H1 (cell line): ENCODE results near the gene GARIN3.

Experiments
- CBX5 ChIP-seq: fragments of 300-800, 300-1000 bp; sonication (generic); IDR thresholded peaks from 2 replicates; pipeline ENCODE4 v1.7.1; 2016; ENCODE audit warnings: antibody characterized with exemption, low read length, low read depth
- CBX8 ChIP-seq: fragments of 300-800, 300-1000 bp; sonication (generic); IDR thresholded peaks from 2 replicates; pipeline ENCODE4 v1.7.1; 2016; ENCODE audit warnings: low read depth, low read length, borderline replicate concordance
- EP300 ChIP-seq, 2 experiments: IDR thresholded peaks; 1 replicate in 1 of 2; 2 replicates in 1 of 2; pipeline ENCODE4 v1.6.1; 2011 to 2012; ENCODE audit warnings: low read depth in 2 of 2, low read length in 2 of 2, mild to moderate bottlenecking in 2 of 2, borderline replicate concordance in 1 of 2, inconsistent platforms in 1 of 2, moderate library complexity in 1 of 2
- EZH2 ChIP-seq: fragments of 200-600 bp; sonication (generic); IDR thresholded peaks from 2 replicates; pipeline ENCODE4 v1.7.1; 2012; ENCODE audit warnings: low read depth, mild to moderate bottlenecking, moderate library complexity, low read length, inconsistent platforms; ENCODE audit not compliant: severe bottlenecking
- NRF1 ChIP-seq: IDR thresholded peaks from 2 replicates; pipeline ENCODE4 v1.6.1; 2011; ENCODE audit warnings: mild to moderate bottlenecking, low read depth, low read length, improper control_type of control experiment
- POLR2A ChIP-seq, 2 experiments: IDR thresholded peaks; 1 replicate in 1 of 2; 2 replicates in 1 of 2; pipeline ENCODE4 v1.6.1; 2011; ENCODE audit warnings: low read depth in 2 of 2, low read length in 2 of 2, mild to moderate bottlenecking in 2 of 2; ENCODE audit errors: control extremely low read depth in 1 of 2
- RFX5 ChIP-seq: IDR thresholded peaks from 2 replicates; pipeline ENCODE4 v1.6.1; 2011; ENCODE audit warnings: low read depth, low read length, improper control_type of control experiment, borderline replicate concordance
- SAP30 ChIP-seq: fragments of 300-600 bp; sonication (generic); IDR thresholded peaks from 2 replicates; pipeline ENCODE4 v1.7.1; 2012; ENCODE audit warnings: low read length, moderate library complexity, mild to moderate bottlenecking, inconsistent platforms; ENCODE audit not compliant: insufficient read depth, insufficient replicate concordance
- SIX5 ChIP-seq: IDR thresholded peaks from 2 replicates; pipeline ENCODE4 v1.6.1; 2011; ENCODE audit warnings: mild to moderate bottlenecking, low read depth, low read length
- ZNF274 ChIP-seq: IDR thresholded peaks from 2 replicates; pipeline ENCODE4 v1.7.0; 2012; ENCODE audit warnings: low read length, borderline replicate concordance; ENCODE audit errors: extremely low read depth
- TF ChIP-seq, protein P1 (sequence below), 3 experiments: IDR thresholded peaks; 1 replicate in 2 of 3; 2 replicates in 1 of 3; pipeline versions ENCODE4 v1.5.1 to v1.6.1; 2011; ENCODE audit warnings: low read length in 3 of 3, mild to moderate bottlenecking in 3 of 3, inconsistent platforms in 2 of 3, low read depth in 1 of 3, moderate library complexity in 1 of 3; ENCODE audit not compliant: insufficient read depth in 1 of 3; ENCODE audit errors: control extremely low read depth in 1 of 3

DNA sequence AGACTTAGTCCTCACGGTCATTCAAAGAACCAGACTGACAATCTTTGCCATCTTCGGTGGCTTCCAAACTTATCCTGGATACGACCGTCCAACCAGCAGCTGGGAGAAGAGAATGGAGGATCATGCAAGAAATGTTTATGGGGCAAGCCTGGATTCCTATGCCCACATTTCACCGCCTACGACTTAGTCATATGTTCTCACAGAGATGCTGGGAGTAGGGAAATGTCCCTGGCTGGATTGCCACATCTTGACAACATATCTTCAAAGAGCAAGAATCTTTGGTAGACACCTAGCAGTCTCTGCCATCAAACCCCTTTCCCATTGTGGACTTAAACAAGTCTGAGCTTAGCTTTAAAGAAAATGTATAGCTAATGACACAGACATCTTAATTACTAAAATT lies 28.4 kb downstream of the GARIN3 start:
- TF ChIP-seq RFX5 (no peak), SAP30 (no peak), EZH2 (no peak), SIX5 (no peak), CBX5 (no peak), POLR2A (IDR thresholded peaks at IDR 0.05; ENCODE audit: control extremely low read depth in 1 of 2, low read depth in 2 of 2, low read length in 2 of 2) (no peak), EP300 (IDR thresholded peaks at IDR 0.05; ENCODE audit: borderline replicate concordance in 1 of 2, low read depth in 2 of 2, low read length in 2 of 2) (no peak), CBX8 (no peak), NRF1 (no peak), ZNF274 (no peak)
- TF ChIP-seq, protein P1, sequence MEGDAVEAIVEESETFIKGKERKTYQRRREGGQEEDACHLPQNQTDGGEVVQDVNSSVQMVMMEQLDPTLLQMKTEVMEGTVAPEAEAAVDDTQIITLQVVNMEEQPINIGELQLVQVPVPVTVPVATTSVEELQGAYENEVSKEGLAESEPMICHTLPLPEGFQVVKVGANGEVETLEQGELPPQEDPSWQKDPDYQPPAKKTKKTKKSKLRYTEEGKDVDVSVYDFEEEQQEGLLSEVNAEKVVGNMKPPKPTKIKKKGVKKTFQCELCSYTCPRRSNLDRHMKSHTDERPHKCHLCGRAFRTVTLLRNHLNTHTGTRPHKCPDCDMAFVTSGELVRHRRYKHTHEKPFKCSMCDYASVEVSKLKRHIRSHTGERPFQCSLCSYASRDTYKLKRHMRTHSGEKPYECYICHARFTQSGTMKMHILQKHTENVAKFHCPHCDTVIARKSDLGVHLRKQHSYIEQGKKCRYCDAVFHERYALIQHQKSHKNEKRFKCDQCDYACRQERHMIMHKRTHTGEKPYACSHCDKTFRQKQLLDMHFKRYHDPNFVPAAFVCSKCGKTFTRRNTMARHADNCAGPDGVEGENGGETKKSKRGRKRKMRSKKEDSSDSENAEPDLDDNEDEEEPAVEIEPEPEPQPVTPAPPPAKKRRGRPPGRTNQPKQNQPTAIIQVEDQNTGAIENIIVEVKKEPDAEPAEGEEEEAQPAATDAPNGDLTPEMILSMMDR (IDR thresholded peaks at IDR 0.05; ENCODE audit: control extremely low read depth in 1 of 3, insufficient read depth in 1 of 3, low read depth in 1 of 3, low read length in 3 of 3): no peak
